Dermis microvascular lymphatic vessel endothelial cell (primary cell): Measurements from ENCODE around the gene SLC12A3. TPM values are rescaled to one million over a fixed set of nuclear protein-coding genes. Genes with fewer than 3 reads are reported as not detected.

ENCODE experiments used
- DNase-seq, 2 donors: peaks; one replicate each; pipeline versions ENCODE4 v3.0.0 to v3.0.0-alpha.2; 2010; ENCODE audit warnings: low read depth in 2 of 2
- total RNA-seq: library from RNA; depleted of rRNA; stranded (reverse); fragments of >200 nt; gene quantifications from 2 replicates; pipeline ENCODE4 v1.2.1, GENCODE V29; 2014

Gene SLC12A3
- total RNA-seq: not detected in 2 replicates

GRCh38 chr16:56864960-56865359, at the start of gene SLC12A3:
SLC12A3 (plus strand) TSS chr16:56865207; CDS start chr16:56865236, 29 bp downstream.
- no peak for DNase-seq

GRCh38 chr16:56815721-56816120, 49.3 kb upstream of the SLC12A3 start:
- DNase-seq: no peak

GRCh38 chr16:56817056-56817455, 48.0 kb upstream of the SLC12A3 start:
- no peak for DNase-seq

- no peak for DNase-seq
These were observed 47.1 kb upstream of the SLC12A3 start for GRCh38 chr16:56817938-56818337.

GRCh38 chr16:56823081-56823733, 41.8 kb upstream of the SLC12A3 start:
- no peak for DNase-seq

- no peak for DNase-seq
These were observed 40.7 kb upstream of the SLC12A3 start for GRCh38 chr16:56824331-56824730.

GRCh38 chr16:56824804-56825203, 40.2 kb upstream of the SLC12A3 start:
- no peak for DNase-seq

GRCh38 chr16:56825826-56826225, 39.2 kb upstream of the SLC12A3 start:
- no peak for DNase-seq

- DNase-seq: no peak
These were observed 36.4 kb upstream of the SLC12A3 start for GRCh38 chr16:56828647-56829046.

- DNase-seq: no peak
These were observed 34.3 kb upstream of the SLC12A3 start for GRCh38 chr16:56830669-56831068.

- DNase-seq: no peak
These were observed 32.2 kb upstream of the SLC12A3 start for GRCh38 chr16:56832768-56833167.

- no peak for DNase-seq
These were observed 31.6 kb upstream of the SLC12A3 start for GRCh38 chr16:56833243-56833970.

- no peak for DNase-seq
These were observed 29.7 kb upstream of the SLC12A3 start for GRCh38 chr16:56835320-56835719.

- DNase-seq: no peak
These were observed 28.4 kb upstream of the SLC12A3 start for GRCh38 chr16:56836410-56837230.

- DNase-seq: no peak
These were observed 26.2 kb upstream of the SLC12A3 start for GRCh38 chr16:56838622-56839337.

- DNase-seq: no peak
These were observed 23.8 kb upstream of the SLC12A3 start for GRCh38 chr16:56841233-56841632.

GRCh38 chr16:56841659-56842058, 23.3 kb upstream of the SLC12A3 start:
- no peak for DNase-seq

- no peak for DNase-seq
These were observed 22.9 kb upstream of the SLC12A3 start for GRCh38 chr16:56842133-56842532.

GRCh38 chr16:56844056-56844455, 21.0 kb upstream of the SLC12A3 start:
- no peak for DNase-seq

- DNase-seq: no peak
These were observed 17.7 kb upstream of the SLC12A3 start for GRCh38 chr16:56847173-56847910.
